HG03432 (cell line): ENCODE measurements around the gene TMEM131.
"Not testable (repeated sequence)": the region's sequence is repeated elsewhere in the genome, so short reads cannot be mapped to it uniquely, and the experiment has no call there.

Experiments used
- ATAC-seq: cut with Tn5 transposase; IDR thresholded peaks from one replicate; pipeline ENCODE4 v1.9.1; 2021; ENCODE audit warnings: mild to moderate bottlenecking, moderate library complexity; ENCODE audit not compliant: unreplicated experiment

Gene TMEM131

GRCh38 chr2:97995734-97996624 lies at the start of gene TMEM131:
Gene TMEM131 (minus strand): TSS chr2:97995948. CDS start chr2:97995662, 286 bp downstream.
- peak; percentile 83 for ATAC-seq

- not testable (repeated sequence) for ATAC-seq
Observed at GRCh38 chr2:98044730-98045129, 49.0 kb upstream of the TMEM131 start.

GRCh38 chr2:98043101-98043500 lies 47.4 kb upstream of the TMEM131 start:
- ATAC-seq: no peak

GRCh38 chr2:98040331-98040939 lies 44.7 kb upstream of the TMEM131 start:
- no peak for ATAC-seq

- ATAC-seq: no peak
Observed at GRCh38 chr2:98039085-98039756, 43.5 kb upstream of the TMEM131 start.

- no peak for ATAC-seq
Observed at GRCh38 chr2:98037666-98038336, 42.1 kb upstream of the TMEM131 start.

- ATAC-seq: no peak
Observed at GRCh38 chr2:98037206-98037605, 41.5 kb upstream of the TMEM131 start.

- ATAC-seq: no peak
Observed at GRCh38 chr2:98036349-98037000, 40.7 kb upstream of the TMEM131 start.

GRCh38 chr2:98034745-98035144 lies 39.0 kb upstream of the TMEM131 start:
- ATAC-seq: no peak

- ATAC-seq: no peak
Observed at GRCh38 chr2:98032086-98032485, 36.3 kb upstream of the TMEM131 start.

GRCh38 chr2:98029718-98030222 lies 34.0 kb upstream of the TMEM131 start:
- no peak for ATAC-seq

- no peak for ATAC-seq
Observed at GRCh38 chr2:98028931-98029717, 33.4 kb upstream of the TMEM131 start.

- no peak for ATAC-seq
Observed at GRCh38 chr2:98028101-98028561, 32.4 kb upstream of the TMEM131 start.

GRCh38 chr2:98027538-98027937 lies 31.8 kb upstream of the TMEM131 start:
- ATAC-seq: peak; percentile 50

GRCh38 chr2:98026927-98027522 lies 31.3 kb upstream of the TMEM131 start:
- ATAC-seq: peak; percentile 87

- ATAC-seq: no peak
Observed at GRCh38 chr2:98026292-98026691, 30.5 kb upstream of the TMEM131 start.

- no peak for ATAC-seq
Observed at GRCh38 chr2:98025481-98026037, 29.8 kb upstream of the TMEM131 start.

- not testable (repeated sequence) for ATAC-seq
Observed at GRCh38 chr2:98022067-98022466, 26.3 kb upstream of the TMEM131 start.
